SK-N-SH treated with all-trans-retinoic acid at 6 μM for 48 hours (cell line): ENCODE measurements around the gene RAB44.

ENCODE experiments used
- ATAC-seq: fragments of 200-7000 bp; cut with Tn5 transposase; 3 replicates; pipeline ENCODE4 v1.9.1; 2020; ENCODE audit warnings: mild to moderate bottlenecking, moderate library complexity
- ARNTL ChIP-seq: fragments of 450-650 bp; formaldehyde crosslinking; IDR thresholded peaks from 2 replicates; pipeline ENCODE4 v1.5.0; 2020; ENCODE audit warnings: low read depth, mild to moderate bottlenecking, moderate library complexity, borderline replicate concordance
- BACH2 ChIP-seq: fragments of 250-450 bp; sonication (Bioruptor Pico); IDR thresholded peaks from 2 replicates; pipeline ENCODE4 v1.9.0; 2021; ENCODE audit warnings: mild to moderate bottlenecking, borderline replicate concordance
- CSDC2 ChIP-seq: fragments of 250-450 bp; sonication (Bioruptor Pico); IDR thresholded peaks from 2 replicates; pipeline ENCODE4 v1.5.0; 2020; ENCODE audit warnings: mild to moderate bottlenecking, moderate library complexity
- ESRRG ChIP-seq: fragments of 250-450 bp; sonication (Bioruptor Pico); IDR thresholded peaks from 2 replicates; pipeline ENCODE4 v1.6.1; 2021; ENCODE audit warnings: mild to moderate bottlenecking
- GLIS3 ChIP-seq: fragments of 250-450 bp; sonication (Bioruptor Pico); IDR thresholded peaks from 2 replicates; pipeline ENCODE4 v1.5.0; 2020; ENCODE audit warnings: mild to moderate bottlenecking, moderate library complexity
- ISL1 ChIP-seq: fragments of 250-450 bp; sonication (Bioruptor Pico); IDR thresholded peaks from 2 replicates; pipeline ENCODE4 v2.1.2; 2022; ENCODE audit warnings: mild to moderate bottlenecking, moderate library complexity
- OSR1 ChIP-seq: fragments of 250-450 bp; sonication (Bioruptor Pico); IDR thresholded peaks from 2 replicates; pipeline ENCODE4 v1.8.0; 2022; ENCODE audit warnings: moderate library complexity, mild to moderate bottlenecking, inconsistent platforms
- PPARA ChIP-seq: fragments of 250-450 bp; sonication (Bioruptor Pico); IDR thresholded peaks from 2 replicates; pipeline ENCODE4 v1.5.0; 2020; ENCODE audit warnings: mild to moderate bottlenecking, borderline replicate concordance
- RARB ChIP-seq: fragments of 250-450 bp; sonication (Bioruptor Pico); IDR thresholded peaks from 2 replicates; pipeline ENCODE4 v1.8.0; 2021; ENCODE audit warnings: mild to moderate bottlenecking, moderate library complexity
- TCF4 ChIP-seq: fragments of 250-450 bp; sonication (Bioruptor Pico); IDR thresholded peaks from 2 replicates; pipeline ENCODE4 v1.8.0; 2021; ENCODE audit warnings: mild to moderate bottlenecking, moderate library complexity, borderline replicate concordance
- TOX ChIP-seq: fragments of 250-450 bp; sonication (Bioruptor Pico); IDR thresholded peaks from 2 replicates; pipeline ENCODE4 v1.8.0; 2021; ENCODE audit warnings: mild to moderate bottlenecking, moderate library complexity, borderline replicate concordance
- ZC3H10 ChIP-seq: fragments of 250-450 bp; sonication (Bioruptor Pico); IDR thresholded peaks from 2 replicates; pipeline ENCODE4 v1.5.1; 2021; ENCODE audit warnings: mild to moderate bottlenecking, moderate library complexity
- ZFP3 ChIP-seq: fragments of 250-450 bp; sonication (Bioruptor Pico); IDR thresholded peaks from 2 replicates; pipeline ENCODE4 v1.5.0; 2020; ENCODE audit warnings: mild to moderate bottlenecking, moderate library complexity
- ZFP30 ChIP-seq: fragments of 450-650 bp; formaldehyde crosslinking; IDR thresholded peaks from 2 replicates; pipeline ENCODE4 v1.5.0; 2022; ENCODE audit warnings: mild to moderate bottlenecking, moderate library complexity
- ZNF565 ChIP-seq: fragments of 450-650 bp; formaldehyde crosslinking; conservative IDR thresholded peaks from 2 replicates; pipeline ENCODE4 v1.5.0; 2020; ENCODE audit warnings: low read depth, mild to moderate bottlenecking, moderate library complexity
- ZNF70 ChIP-seq: fragments of 450-650 bp; formaldehyde crosslinking; IDR thresholded peaks from 2 replicates; pipeline ENCODE4 v1.5.0; 2020; ENCODE audit warnings: mild to moderate bottlenecking, moderate library complexity
- ZNF8 ChIP-seq: fragments of 450-650 bp; formaldehyde crosslinking; IDR thresholded peaks from 2 replicates; pipeline ENCODE4 v1.5.0; 2020; ENCODE audit warnings: mild to moderate bottlenecking, moderate library complexity
- TF ChIP-seq, protein P1 (sequence below): fragments of 250-450 bp; sonication (Bioruptor Pico); IDR thresholded peaks from 2 replicates; pipeline ENCODE4 v1.5.1; 2020; ENCODE audit warnings: low read depth, mild to moderate bottlenecking, moderate library complexity
- TF ChIP-seq, protein P2 (sequence below): fragments of 250-450 bp; sonication (Bioruptor Pico); IDR thresholded peaks from 2 replicates; pipeline ENCODE4 v1.5.1; 2021; ENCODE audit warnings: mild to moderate bottlenecking, moderate library complexity
- TF ChIP-seq, protein P3 (sequence below): fragments of 250-450 bp; sonication (Bioruptor Pico); IDR thresholded peaks from 2 replicates; pipeline ENCODE4 v1.5.0; 2020; ENCODE audit warnings: mild to moderate bottlenecking, moderate library complexity
- TF ChIP-seq, protein P4 (sequence below): fragments of 250-450 bp; sonication (Bioruptor Pico); IDR thresholded peaks from 2 replicates; pipeline ENCODE4 v1.8.0; 2021; ENCODE audit warnings: low read depth, mild to moderate bottlenecking, moderate library complexity, borderline replicate concordance

RAB44 gene

DNA sequence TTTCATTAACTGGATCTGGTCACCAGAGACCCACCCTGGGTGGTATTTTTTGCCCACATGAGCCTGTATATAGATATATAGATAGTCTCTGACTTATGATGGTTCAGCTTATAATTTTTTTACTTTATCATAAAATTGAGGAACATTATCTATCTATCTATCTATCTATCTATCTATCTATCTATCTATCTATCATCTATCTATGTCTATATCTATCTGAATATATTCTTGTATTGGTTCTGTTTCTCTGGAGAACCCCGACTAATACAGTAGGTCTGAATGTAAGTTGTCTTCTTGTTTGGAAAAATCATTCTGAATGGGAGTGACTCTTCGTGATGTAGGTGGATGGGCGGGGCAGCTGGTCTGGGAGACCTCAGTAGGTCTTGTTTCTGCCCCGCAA lies 32.4 kb upstream of the RAB44 start:
- TF ChIP-seq TCF4 = no peak
- no peak for TF ChIP-seq BACH2 (CRISPR knock-in tag)
- TF ChIP-seq, protein P1, sequence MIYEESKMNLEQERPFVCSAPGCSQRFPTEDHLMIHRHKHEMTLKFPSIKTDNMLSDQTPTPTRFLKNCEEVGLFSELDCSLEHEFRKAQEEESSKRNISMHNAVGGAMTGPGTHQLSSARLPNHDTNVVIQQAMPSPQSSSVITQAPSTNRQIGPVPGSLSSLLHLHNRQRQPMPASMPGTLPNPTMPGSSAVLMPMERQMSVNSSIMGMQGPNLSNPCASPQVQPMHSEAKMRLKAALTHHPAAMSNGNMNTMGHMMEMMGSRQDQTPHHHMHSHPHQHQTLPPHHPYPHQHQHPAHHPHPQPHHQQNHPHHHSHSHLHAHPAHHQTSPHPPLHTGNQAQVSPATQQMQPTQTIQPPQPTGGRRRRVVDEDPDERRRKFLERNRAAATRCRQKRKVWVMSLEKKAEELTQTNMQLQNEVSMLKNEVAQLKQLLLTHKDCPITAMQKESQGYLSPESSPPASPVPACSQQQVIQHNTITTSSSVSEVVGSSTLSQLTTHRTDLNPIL = no peak
- TF ChIP-seq, protein P2, sequence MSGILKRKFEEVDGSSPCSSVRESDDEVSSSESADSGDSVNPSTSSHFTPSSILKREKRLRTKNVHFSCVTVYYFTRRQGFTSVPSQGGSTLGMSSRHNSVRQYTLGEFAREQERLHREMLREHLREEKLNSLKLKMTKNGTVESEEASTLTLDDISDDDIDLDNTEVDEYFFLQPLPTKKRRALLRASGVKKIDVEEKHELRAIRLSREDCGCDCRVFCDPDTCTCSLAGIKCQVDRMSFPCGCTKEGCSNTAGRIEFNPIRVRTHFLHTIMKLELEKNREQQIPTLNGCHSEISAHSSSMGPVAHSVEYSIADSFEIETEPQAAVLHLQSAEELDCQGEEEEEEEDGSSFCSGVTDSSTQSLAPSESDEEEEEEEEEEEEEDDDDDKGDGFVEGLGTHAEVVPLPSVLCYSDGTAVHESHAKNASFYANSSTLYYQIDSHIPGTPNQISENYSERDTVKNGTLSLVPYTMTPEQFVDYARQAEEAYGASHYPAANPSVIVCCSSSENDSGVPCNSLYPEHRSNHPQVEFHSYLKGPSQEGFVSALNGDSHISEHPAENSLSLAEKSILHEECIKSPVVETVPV (CRISPR knock-in tag) = no peak
- TF ChIP-seq ZFP3 (CRISPR knock-in tag) = no peak
- TF ChIP-seq GLIS3 (CRISPR knock-in tag) = no peak
- TF ChIP-seq OSR1 (CRISPR knock-in tag) = no peak
- no peak for TF ChIP-seq ZNF70 (CRISPR knock-in tag)
- no peak for TF ChIP-seq ESRRG (CRISPR knock-in tag)
- no peak for TF ChIP-seq ZNF8 (CRISPR knock-in tag)
- no peak for TF ChIP-seq PPARA (CRISPR knock-in tag)
- no peak for TF ChIP-seq ISL1 (CRISPR knock-in tag)
- TF ChIP-seq, protein P3, sequence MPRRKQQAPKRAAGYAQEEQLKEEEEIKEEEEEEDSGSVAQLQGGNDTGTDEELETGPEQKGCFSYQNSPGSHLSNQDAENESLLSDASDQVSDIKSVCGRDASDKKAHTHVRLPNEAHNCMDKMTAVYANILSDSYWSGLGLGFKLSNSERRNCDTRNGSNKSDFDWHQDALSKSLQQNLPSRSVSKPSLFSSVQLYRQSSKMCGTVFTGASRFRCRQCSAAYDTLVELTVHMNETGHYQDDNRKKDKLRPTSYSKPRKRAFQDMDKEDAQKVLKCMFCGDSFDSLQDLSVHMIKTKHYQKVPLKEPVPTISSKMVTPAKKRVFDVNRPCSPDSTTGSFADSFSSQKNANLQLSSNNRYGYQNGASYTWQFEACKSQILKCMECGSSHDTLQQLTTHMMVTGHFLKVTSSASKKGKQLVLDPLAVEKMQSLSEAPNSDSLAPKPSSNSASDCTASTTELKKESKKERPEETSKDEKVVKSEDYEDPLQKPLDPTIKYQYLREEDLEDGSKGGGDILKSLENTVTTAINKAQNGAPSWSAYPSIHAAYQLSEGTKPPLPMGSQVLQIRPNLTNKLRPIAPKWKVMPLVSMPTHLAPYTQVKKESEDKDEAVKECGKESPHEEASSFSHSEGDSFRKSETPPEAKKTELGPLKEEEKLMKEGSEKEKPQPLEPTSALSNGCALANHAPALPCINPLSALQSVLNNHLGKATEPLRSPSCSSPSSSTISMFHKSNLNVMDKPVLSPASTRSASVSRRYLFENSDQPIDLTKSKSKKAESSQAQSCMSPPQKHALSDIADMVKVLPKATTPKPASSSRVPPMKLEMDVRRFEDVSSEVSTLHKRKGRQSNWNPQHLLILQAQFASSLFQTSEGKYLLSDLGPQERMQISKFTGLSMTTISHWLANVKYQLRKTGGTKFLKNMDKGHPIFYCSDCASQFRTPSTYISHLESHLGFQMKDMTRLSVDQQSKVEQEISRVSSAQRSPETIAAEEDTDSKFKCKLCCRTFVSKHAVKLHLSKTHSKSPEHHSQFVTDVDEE (CRISPR knock-in tag) = no peak
- TF ChIP-seq, protein P4, sequence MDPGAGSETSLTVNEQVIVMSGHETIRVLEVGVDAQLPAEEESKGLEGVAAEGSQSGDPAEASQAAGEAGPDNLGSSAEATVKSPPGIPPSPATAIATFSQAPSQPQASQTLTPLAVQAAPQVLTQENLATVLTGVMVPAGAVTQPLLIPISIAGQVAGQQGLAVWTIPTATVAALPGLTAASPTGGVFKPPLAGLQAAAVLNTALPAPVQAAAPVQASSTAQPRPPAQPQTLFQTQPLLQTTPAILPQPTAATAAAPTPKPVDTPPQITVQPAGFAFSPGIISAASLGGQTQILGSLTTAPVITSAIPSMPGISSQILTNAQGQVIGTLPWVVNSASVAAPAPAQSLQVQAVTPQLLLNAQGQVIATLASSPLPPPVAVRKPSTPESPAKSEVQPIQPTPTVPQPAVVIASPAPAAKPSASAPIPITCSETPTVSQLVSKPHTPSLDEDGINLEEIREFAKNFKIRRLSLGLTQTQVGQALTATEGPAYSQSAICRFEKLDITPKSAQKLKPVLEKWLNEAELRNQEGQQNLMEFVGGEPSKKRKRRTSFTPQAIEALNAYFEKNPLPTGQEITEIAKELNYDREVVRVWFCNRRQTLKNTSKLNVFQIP (CRISPR knock-in tag) = no peak
- no peak for TF ChIP-seq ZFP30 (CRISPR knock-in tag)
- TF ChIP-seq RARB (CRISPR knock-in tag) = no peak
- TF ChIP-seq ZNF565 = no peak

DNA sequence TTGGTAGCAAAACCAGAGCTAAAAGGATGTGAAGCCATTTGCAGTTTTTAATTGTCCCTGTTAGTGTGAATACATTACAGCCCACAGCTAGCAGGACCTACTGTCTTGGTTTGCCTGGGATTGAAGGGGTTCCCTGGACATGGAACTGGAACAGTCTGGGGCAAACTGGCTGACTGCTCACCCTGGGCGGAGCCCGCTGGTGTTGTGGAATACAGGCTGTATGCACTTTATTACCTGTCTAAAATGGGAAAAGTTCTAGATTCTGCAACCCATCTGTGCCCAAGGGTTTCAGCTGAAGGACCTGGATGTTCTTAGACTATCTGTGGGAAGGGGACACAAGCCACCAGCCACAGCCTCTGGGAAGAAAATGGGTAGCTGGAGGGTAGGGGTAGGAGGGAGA lies 31.3 kb upstream of the RAB44 start:
- TF ChIP-seq OSR1 (CRISPR knock-in tag) = no peak
- TF ChIP-seq ZFP3 (CRISPR knock-in tag) = no peak
- no peak for TF ChIP-seq ZFP30 (CRISPR knock-in tag)
- no peak for TF ChIP-seq ZC3H10 (CRISPR knock-in tag)
- TF ChIP-seq GLIS3 (CRISPR knock-in tag) = no peak
- no peak for TF ChIP-seq PPARA (CRISPR knock-in tag)
- TF ChIP-seq ZNF565 = no peak
- no peak for TF ChIP-seq ZNF8 (CRISPR knock-in tag)
- TF ChIP-seq ZNF70 (CRISPR knock-in tag) = no peak
- TF ChIP-seq, protein P1 = no peak
- no peak for TF ChIP-seq TCF4
- TF ChIP-seq, protein P2 (CRISPR knock-in tag) = no peak
- no peak for ATAC-seq

More for the DNA sequence above, 32.4 kb upstream of the RAB44 start:
- ATAC-seq = no peak

DNA sequence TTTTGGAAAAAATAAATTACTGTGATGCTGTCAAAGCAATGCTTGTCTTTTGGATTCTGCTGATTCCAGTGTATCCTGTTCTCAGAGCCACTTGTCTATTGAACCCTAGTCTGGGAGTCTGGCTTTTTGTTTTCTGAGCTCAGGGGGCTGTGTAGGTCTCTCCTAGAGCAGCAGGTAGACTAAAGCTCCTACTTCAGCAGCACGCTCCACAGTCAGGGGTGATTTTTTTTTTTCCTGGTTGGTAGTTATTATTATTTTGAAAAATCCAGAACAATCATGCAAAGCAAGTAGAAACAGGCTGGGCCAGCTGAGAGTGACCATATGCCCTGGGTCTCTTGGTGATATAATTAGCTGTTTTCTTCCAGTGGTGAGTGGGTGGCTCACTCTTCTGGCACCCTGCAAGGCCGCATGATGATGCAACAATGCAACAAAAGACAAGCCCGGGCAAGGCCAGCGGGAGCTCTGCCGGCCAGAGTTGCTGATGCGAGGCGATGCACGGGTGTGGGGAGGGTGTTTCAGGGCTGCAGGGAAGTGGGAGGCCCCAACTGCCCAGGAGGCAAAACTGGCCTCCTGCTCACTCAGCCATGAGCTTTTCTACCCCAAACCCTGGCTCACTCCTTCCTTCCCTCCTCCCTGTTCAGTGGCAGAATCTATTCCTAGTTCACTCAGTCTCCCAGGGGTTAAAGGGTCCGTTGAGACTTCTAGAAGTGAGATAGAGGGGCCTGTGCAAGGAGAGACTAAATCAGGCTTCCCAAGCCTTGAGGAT lies 30.6 kb upstream of the RAB44 start:
- ATAC-seq = peak; percentile 89
- peak; percentile 81 for TF ChIP-seq ZNF70 (CRISPR knock-in tag)
- no peak for TF ChIP-seq BACH2 (CRISPR knock-in tag)
- TF ChIP-seq ARNTL (CRISPR knock-in tag) = no peak
- no peak for TF ChIP-seq RARB (CRISPR knock-in tag)
- no peak for TF ChIP-seq ZC3H10 (CRISPR knock-in tag)
- no peak for TF ChIP-seq TCF4
- peak; percentile 81 for TF ChIP-seq CSDC2 (CRISPR knock-in tag)
- 0 out of 2 replicates have a peak, but pooled peaks have one; percentile 78 for TF ChIP-seq OSR1 (CRISPR knock-in tag)
- no peak for TF ChIP-seq PPARA (CRISPR knock-in tag)
- TF ChIP-seq, protein P1 = no peak
- no peak for TF ChIP-seq GLIS3 (CRISPR knock-in tag)
- TF ChIP-seq ESRRG (CRISPR knock-in tag) = no peak
- TF ChIP-seq, protein P4 (CRISPR knock-in tag) = no peak
- no peak for TF ChIP-seq TOX
- TF ChIP-seq ZFP30 (CRISPR knock-in tag) = no peak
